Neuronal stem cell (in vitro differentiated cells): ENCODE data around the gene SH3TC1.

Experiments used
- DNase-seq: peaks from one replicate; pipeline ENCODE4 v3.0.0-alpha.2; 2013; ENCODE audit warnings: low spot score
- H2AFZ ChIP-seq: one replicate; pipeline ENCODE4 v1.6.1; 2013; ENCODE audit warnings: mild to moderate bottlenecking, low read length, inconsistent platforms
- H2AK5ac ChIP-seq: 2 replicates; pipeline ENCODE4 v1.6.1; 2013; ENCODE audit warnings: low read depth, mild to moderate bottlenecking, inconsistent platforms, low read length, moderate library complexity, mixed read lengths
- H2BK120ac ChIP-seq: 2 replicates; pipeline ENCODE4 v1.6.1; 2013; ENCODE audit warnings: low read depth, mild to moderate bottlenecking, inconsistent platforms, low read length, moderate library complexity, mixed read lengths
- H2BK12ac ChIP-seq: one replicate; pipeline ENCODE4 v1.6.1; 2013; ENCODE audit warnings: low read length, inconsistent platforms
- H2BK15ac ChIP-seq: 2 replicates; pipeline ENCODE4 v1.6.1; 2013; ENCODE audit warnings: mild to moderate bottlenecking, low read length, inconsistent platforms, mixed read lengths
- H2BK5ac ChIP-seq: one replicate; pipeline ENCODE4 v1.6.1; 2013; ENCODE audit warnings: inconsistent platforms, mild to moderate bottlenecking, low read length, moderate library complexity
- H3K14ac ChIP-seq: one replicate; pipeline ENCODE4 v1.6.1; 2013; ENCODE audit warnings: low read length, inconsistent platforms
- H3K18ac ChIP-seq: 2 replicates; pipeline ENCODE4 v1.6.1; 2013; ENCODE audit warnings: low read length, inconsistent platforms
- H3K23ac ChIP-seq: 2 replicates; pipeline ENCODE4 v1.6.1; 2013; ENCODE audit warnings: low read depth, mild to moderate bottlenecking, mixed read lengths, low read length, inconsistent platforms; ENCODE audit not compliant: poor library complexity
- H3K27ac ChIP-seq: replicated peaks from 3 replicates; pipeline ENCODE4 v1.5.1; 2013; ENCODE audit warnings: low read length, inconsistent platforms
- H3K27me3 ChIP-seq, 3 experiments: 2 replicates each; pipeline ENCODE4 v1.6.1; 2013; ENCODE audit warnings: low read length in 3 of 3, mild to moderate bottlenecking in 2 of 3, inconsistent platforms in 1 of 3, low read depth in 1 of 3, mixed read lengths in 1 of 3, moderate library complexity in 1 of 3; ENCODE audit not compliant: control insufficient read depth in 3 of 3, insufficient read depth in 3 of 3
- H3K36me3 ChIP-seq, 2 donors: replicated peaks in 1 of 2; 2 replicates each; pipeline ENCODE4 v1.6.1; 2013; ENCODE audit warnings: low read length in 2 of 2; ENCODE audit not compliant: control insufficient read depth in 2 of 2, insufficient read depth in 2 of 2
- H3K4ac ChIP-seq: 2 replicates; pipeline ENCODE4 v1.6.1; 2013; ENCODE audit warnings: inconsistent platforms, mild to moderate bottlenecking, low read length, moderate library complexity
- H3K4me1 ChIP-seq, 2 donors: 1 replicate in 1 of 2; 2 replicates in 1 of 2; pipeline ENCODE4 v1.6.1; 2013; ENCODE audit warnings: low read length in 2 of 2, low read depth in 1 of 2; ENCODE audit not compliant: control insufficient read depth in 2 of 2, insufficient read depth in 1 of 2
- H3K4me2 ChIP-seq: one replicate; pipeline ENCODE4 v1.6.1; 2013; ENCODE audit warnings: mild to moderate bottlenecking, low read length, inconsistent platforms; ENCODE audit not compliant: insufficient read depth, poor library complexity, severe bottlenecking
- H3K4me3 ChIP-seq, 2 donors: 2 replicates each; pipeline ENCODE4 v1.5.1; 2013; ENCODE audit warnings: low read length in 2 of 2, mild to moderate bottlenecking in 2 of 2, inconsistent platforms in 1 of 2, moderate library complexity in 1 of 2
- H3K79me1 ChIP-seq: one replicate; pipeline ENCODE4 v1.6.1; 2013; ENCODE audit warnings: low read depth, mild to moderate bottlenecking, inconsistent platforms, low read length, moderate library complexity
- H3K9ac ChIP-seq: one replicate; pipeline ENCODE4 v1.6.1; 2013; ENCODE audit warnings: mild to moderate bottlenecking, low read depth, low read length, inconsistent platforms; ENCODE audit not compliant: poor library complexity
- H3K9me3 ChIP-seq, 2 donors: replicated peaks in 1 of 2; 2 replicates each; pipeline versions ENCODE3 to v1.6.1; 2013; ENCODE audit warnings: low read length in 2 of 2, mild to moderate bottlenecking in 2 of 2, inconsistent platforms in 1 of 2, low read depth in 1 of 2, mixed read lengths in 1 of 2, moderate library complexity in 1 of 2; ENCODE audit not compliant: control insufficient read depth in 2 of 2, insufficient read depth in 1 of 2
- H4K8ac ChIP-seq: one replicate; pipeline ENCODE4 v1.6.1; 2013; ENCODE audit warnings: low read depth, mild to moderate bottlenecking, inconsistent platforms, low read length, moderate library complexity
- H4K91ac ChIP-seq: one replicate; pipeline ENCODE4 v1.6.1; 2013; ENCODE audit warnings: low read length, low read depth, mild to moderate bottlenecking, inconsistent platforms; ENCODE audit not compliant: poor library complexity
- WGBS, 2 donors: extraction: QIAGEN DNeasy Blood & Tissue Kit; methylation state at CpG; one replicate each; pipeline ENCODE4 v1.1.7; 2013; ENCODE audit warnings: missing lambda C conversion rate in 2 of 2, mixed read lengths in 1 of 2; ENCODE audit not compliant: insufficient read length in 2 of 2, insufficient replicate concordance in 1 of 2; ENCODE audit errors: extremely low coverage in 2 of 2; 5-methylcytosine and 5-hydroxymethylcytosine counted together

Gene SH3TC1

GRCh38 chr4:8202108-8203051 is 3.3 kb downstream of the SH3TC1 start:
- Histone ChIP-seq H3K4ac (no peak overlapping the region), H4K8ac (no peak overlapping the region), H2AK5ac (peak overlapping the region; percentile 60), H3K27me3 (no peaks in the 10 kb centered on the region), H3K4me3 (no peak overlapping the region), H3K9me3 (no peaks in the 10 kb centered on the region), H3K14ac (no peak overlapping the region), H3K4me1 (peaks cover 7 to 22% of the 10 kb centered on the region in 2 donors), H3K79me1 (peaks cover 1% of the 10 kb centered on the region), H2BK12ac (no peak overlapping the region), H3K18ac (peak overlapping the region; percentile 74), H2BK15ac (peak overlapping the region; percentile 78), H2BK120ac (no peak overlapping the region), H3K27ac (no peak overlapping the region), H3K23ac (no peak overlapping the region), H3K4me2 (no peak overlapping the region), H4K91ac (no peak overlapping the region), H3K36me3 (no peaks in the 10 kb centered on the region), H3K9ac (no peak overlapping the region), H2AFZ (no peak overlapping the region), H2BK5ac (peak overlapping the region; percentile 42)
- DNase-seq, result no peak
- no CpG with 5 or more reads among the region's 21 CpGs for WGBS, 2 donors

- no peak for DNase-seq
- no CpG with 5 or more reads among the region's 7 CpGs for WGBS, 2 donors
These were observed 3.9 kb downstream of the SH3TC1 start for GRCh38 chr4:8203052-8203401.

GRCh38 chr4:8203817-8204216 is 4.7 kb downstream of the SH3TC1 start:
- Histone ChIP-seq H4K8ac (no peak overlapping the region), H3K27ac (no peak overlapping the region), H2BK5ac (no peak overlapping the region), H3K4me3 (no peak overlapping the region), H3K9me3 (no peaks in the 10 kb centered on the region), H2AFZ (peak overlapping the region; percentile 53), H2BK120ac (no peak overlapping the region), H3K9ac (no peak overlapping the region), H2BK12ac (no peak overlapping the region), H2BK15ac (no peak overlapping the region), H3K4ac (no peak overlapping the region), H3K14ac (no peak overlapping the region), H3K36me3 (no peaks in the 10 kb centered on the region), H2AK5ac (peak overlapping the region; percentile 78), H4K91ac (peak overlapping the region; percentile 56), H3K4me1 (peaks cover 7 to 20% of the 10 kb centered on the region in 2 donors), H3K18ac (peak overlapping the region; percentile 53), H3K4me2 (no peak overlapping the region), H3K79me1 (peaks cover 1% of the 10 kb centered on the region), H3K27me3 (no peaks in the 10 kb centered on the region), H3K23ac (no peak overlapping the region)
- WGBS, 2 donors, result no CpG with 5 or more reads among the region's 10 CpGs
- DNase-seq, result no peak

More at GRCh38 chr4:8203052-8203401, 3.9 kb downstream of the SH3TC1 start:
- Histone ChIP-seq H2AFZ (no peak overlapping the region), H2BK5ac (no peak overlapping the region), H2BK120ac (no peak overlapping the region), H3K27me3 (no peaks in the 10 kb centered on the region), H3K4me3 (no peak overlapping the region), H3K4ac (no peak overlapping the region), H3K36me3 (no peaks in the 10 kb centered on the region), H4K8ac (no peak overlapping the region), H3K79me1 (peaks cover 1% of the 10 kb centered on the region), H3K9ac (no peak overlapping the region), H3K18ac (peak overlapping the region; percentile 44), H3K14ac (no peak overlapping the region), H3K27ac (no peak overlapping the region), H3K23ac (peak overlapping the region; percentile 17), H3K9me3 (no peaks in the 10 kb centered on the region), H2AK5ac (no peak overlapping the region), H2BK12ac (no peak overlapping the region), H4K91ac (no peak overlapping the region), H3K4me2 (no peak overlapping the region), H3K4me1 (peaks cover 7 to 22% of the 10 kb centered on the region in 2 donors), H2BK15ac (no peak overlapping the region)

- no peak for DNase-seq
- Histone ChIP-seq H2BK15ac (peak overlapping the region; percentile 90), H2BK12ac (peak overlapping the region; percentile 4), H2AFZ (no peak overlapping the region), H3K4me1 (peaks cover 10 to 12% of the 10 kb centered on the region in 2 donors), H3K18ac (peak overlapping the region; percentile 45), H4K8ac (no peak overlapping the region), H2AK5ac (peak overlapping the region; percentile 71), H4K91ac (no peak overlapping the region), H2BK120ac (no peak overlapping the region), H3K4ac (peak overlapping the region; percentile 84), H3K4me2 (no peak overlapping the region), H3K27ac (no peak overlapping the region), H3K14ac (peak overlapping the region; percentile 72), H3K9me3 (no peaks in the 10 kb centered on the region), H3K79me1 (peaks cover 1% of the 10 kb centered on the region), H3K9ac (peak overlapping the region; percentile 79), H3K36me3 (no peaks in the 10 kb centered on the region), H3K27me3 (no peaks in the 10 kb centered on the region), H3K23ac (peak overlapping the region; percentile 53), H2BK5ac (no peak overlapping the region), H3K4me3 (no peak overlapping the region)
- WGBS, 2 donors, result no CpG with 5 or more reads among the region's 31 CpGs
These were observed 5.6 kb downstream of the SH3TC1 start for GRCh38 chr4:8204576-8205227.
